Activated CD4-positive, alpha-beta T cell treated with anti-CD3 and anti-CD28 coated beads, Interleukin-2, amount 10 ng/mL, durations not matched to agents 7 days and 5 days (primary cell): ENCODE results near the gene DNM3. TPM values are rescaled to one million over a fixed set of nuclear protein-coding genes. Genes with fewer than 3 reads are reported as not detected.

ENCODE experiments used
- microRNA-seq: library from miRNA; unstranded; fragments of <30 nt; microRNA quantifications from one replicate; pipeline ENCODE4 v1.2.0, GENCODE V29; 2021; ENCODE audit warnings: borderline microRNAs expressed, borderline replicate concordance
- total RNA-seq, 2 experiments: library from RNA; stranded (reverse); gene quantifications; one replicate each; pipeline ENCODE4 v1.2.3, GENCODE V29; 2021

DNM3 gene
- total RNA-seq, 2 experiments from 2014 or later: 2.1 TPM

Small RNAs within 50 kb of the gene (microRNA-seq; reads per million reads assigned to microRNA genes)
- gene MIR199A2: not detected
- gene MIR3120: not detected

Other genes starting within 250 kb of the DNM3 start
- gene MYOCOS, start 219.3 kb upstream of the DNM3 start, total RNA-seq: under 1 TPM; 0.12 to 0.17 TPM
- gene MYOC, start 188.8 kb upstream of the DNM3 start, total RNA-seq: not detected
- 10 to 100 TPM; 14.7 to 16.1 TPM for gene VAMP4, start 99.4 kb upstream of the DNM3 start, total RNA-seq
- gene METTL13, start 59.8 kb upstream of the DNM3 start, total RNA-seq: 10 to 100 TPM; 40.0 to 40.5 TPM